Stimulated activated CD4-positive, alpha-beta T cell treated with anti-CD3 and anti-CD28 coated beads, Interleukin-2, amount 100 ng/mL, for 24 hours (primary cell): Measurements from ENCODE around the gene SDHC.
"Not testable (repeated sequence)": the region's sequence is repeated elsewhere in the genome, so short reads cannot be mapped to it uniquely, and the experiment has no call there.

Experiments used
- DNase-seq, 2 donors: peaks; one replicate each; pipeline ENCODE4 v3.0.0-alpha.2; 2020

SDHC gene

DNA sequence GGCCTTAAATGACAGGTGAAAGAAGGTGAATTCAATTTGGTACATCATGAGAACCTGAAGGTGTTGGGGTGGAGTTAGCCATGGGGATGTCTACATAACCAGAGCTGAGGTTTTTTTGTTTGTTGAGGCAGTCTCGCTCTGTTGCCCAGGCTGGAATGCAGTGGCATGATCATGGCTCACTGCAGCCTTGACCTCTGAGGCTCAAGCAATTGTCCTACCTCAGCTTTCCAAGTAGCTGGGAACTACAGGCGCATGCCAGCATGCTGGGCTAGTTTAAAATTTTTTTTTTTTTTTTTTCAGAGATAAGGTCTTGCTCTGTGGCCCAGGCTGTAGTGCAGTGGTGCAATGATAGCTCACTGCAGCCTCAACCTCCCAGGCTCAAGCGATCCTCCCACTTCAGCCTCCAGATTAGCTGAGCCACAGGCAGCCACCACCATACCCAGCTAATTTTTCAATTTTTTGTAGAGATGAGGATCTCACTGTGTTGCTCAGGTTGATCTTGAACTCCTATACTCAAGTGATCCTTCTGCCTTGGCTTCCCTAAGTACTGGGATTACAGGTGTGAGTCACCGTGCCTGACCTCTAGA is 2.5 kb upstream of the SDHC start:
- DNase-seq, result no peak

GRCh38 chr1:161313554-161314200 is 504 bp upstream of the SDHC start:
- no peak for DNase-seq

DNA sequence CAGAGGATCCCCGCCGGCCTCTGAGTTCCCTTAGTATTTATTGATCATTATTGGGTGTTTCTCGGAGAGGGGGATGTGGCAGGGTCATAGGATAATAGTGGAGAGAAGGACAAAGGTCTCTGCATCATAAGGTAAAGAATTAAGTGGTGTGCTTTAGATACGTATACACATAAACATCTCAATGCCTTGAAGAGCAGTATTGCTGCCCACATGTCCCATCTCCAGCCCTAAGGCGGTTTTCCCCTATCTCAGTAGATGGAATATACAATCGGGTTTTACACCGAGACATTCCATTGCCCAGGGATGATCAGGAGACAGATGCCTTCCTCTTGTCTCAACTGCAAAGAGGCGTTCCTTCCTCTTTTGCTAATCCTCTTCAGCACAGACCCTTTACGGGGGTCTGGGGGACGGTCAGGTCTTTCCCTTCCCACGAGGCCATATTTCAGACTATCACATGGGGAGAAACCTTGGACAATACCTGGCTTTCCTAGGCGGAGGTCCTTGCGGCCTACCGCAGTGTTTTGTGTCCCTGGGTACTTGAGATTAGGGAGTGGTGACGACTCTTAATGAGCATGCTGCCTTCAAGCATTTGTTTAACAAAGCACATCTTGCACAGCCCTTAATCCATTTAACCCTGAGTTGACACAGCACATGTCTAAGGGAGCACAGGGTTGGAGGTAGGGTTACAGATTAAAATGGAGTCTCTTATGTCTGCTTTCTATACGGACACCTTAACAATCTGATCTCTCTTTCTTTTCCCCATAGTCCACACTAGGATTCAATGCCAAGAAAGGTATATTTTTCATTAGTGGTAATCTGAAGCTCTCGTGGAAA is 1.9 kb downstream of the SDHC start:
- DNase-seq, result not testable (repeated sequence)

- no peak for DNase-seq
Measured at GRCh38 chr1:161324020-161324419, 9.8 kb downstream of the SDHC start.

GRCh38 chr1:161330346-161330745 is 16.2 kb downstream of the SDHC start:
- DNase-seq, result no peak

- DNase-seq, result no peak
Measured at GRCh38 chr1:161333166-161333565, 19.0 kb downstream of the SDHC start.

- no peak for DNase-seq
Measured at GRCh38 chr1:161335796-161336195, 21.6 kb downstream of the SDHC start.

GRCh38 chr1:161342177-161342576 is 28.0 kb downstream of the SDHC start:
- no peak for DNase-seq

DNA sequence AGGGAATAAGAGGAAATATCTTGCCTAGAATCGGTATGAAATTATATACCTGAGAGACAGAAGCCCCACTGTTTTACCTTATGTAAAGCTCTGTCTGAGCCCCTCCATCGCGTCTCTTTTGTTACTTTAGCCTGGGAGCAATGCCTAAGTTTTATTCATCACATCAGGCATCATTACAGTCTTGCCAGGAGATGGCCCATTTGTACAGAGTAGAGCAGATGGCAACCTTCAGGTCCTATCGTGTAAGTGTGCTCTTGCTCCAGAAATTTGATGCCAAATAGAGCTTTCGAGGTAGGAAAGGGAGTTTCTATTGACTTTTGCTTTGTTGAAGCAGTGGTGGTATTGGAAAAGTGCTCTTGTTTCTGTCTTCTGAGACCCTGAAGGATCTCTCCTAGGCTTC is 28.6 kb downstream of the SDHC start:
- DNase-seq, result no peak

DNA sequence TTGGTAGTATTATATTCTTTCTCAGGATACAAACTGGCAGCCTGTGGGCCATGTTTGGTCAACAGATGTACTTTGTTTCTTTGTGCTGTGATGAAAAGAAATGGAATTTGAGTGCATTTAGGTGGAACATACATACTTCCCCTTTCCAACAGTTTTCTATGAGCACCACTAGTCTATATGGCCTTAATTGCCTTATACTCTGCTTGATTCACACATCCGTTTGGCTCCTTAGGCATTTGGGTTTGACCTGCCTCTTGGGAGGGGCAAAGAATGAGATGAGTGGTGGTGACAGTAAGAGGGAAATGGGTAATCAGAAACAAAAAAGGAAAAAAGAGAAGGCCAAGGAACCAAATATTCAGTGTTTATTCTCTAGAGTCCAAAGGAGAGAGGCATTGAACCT is 36.5 kb downstream of the SDHC start:
- no peak for DNase-seq

GRCh38 chr1:161351482-161351881 is 37.3 kb downstream of the SDHC start:
- no peak for DNase-seq

GRCh38 chr1:161357073-161357472 is 42.9 kb downstream of the SDHC start:
- DNase-seq, result no peak

DNA sequence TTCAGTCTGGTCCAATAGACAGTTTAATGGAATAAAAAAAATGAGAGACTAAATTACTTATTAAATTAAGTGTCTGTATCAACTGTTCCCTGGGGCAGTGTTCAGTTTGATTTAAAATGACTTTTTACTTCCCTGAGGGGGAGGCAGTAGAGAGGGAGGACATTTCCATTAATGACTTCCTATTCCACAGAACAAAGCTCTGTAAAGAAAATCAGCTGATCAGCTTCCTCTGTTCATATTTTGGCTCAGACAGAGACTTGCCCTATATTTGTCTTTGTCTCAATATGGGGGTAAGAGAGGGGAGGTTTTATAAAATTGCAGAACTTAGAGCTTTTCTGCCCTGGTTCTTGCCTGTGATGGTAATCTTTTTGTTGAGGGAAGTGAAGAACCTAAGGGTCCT is 45.1 kb downstream of the SDHC start:
- no peak for DNase-seq

DNA sequence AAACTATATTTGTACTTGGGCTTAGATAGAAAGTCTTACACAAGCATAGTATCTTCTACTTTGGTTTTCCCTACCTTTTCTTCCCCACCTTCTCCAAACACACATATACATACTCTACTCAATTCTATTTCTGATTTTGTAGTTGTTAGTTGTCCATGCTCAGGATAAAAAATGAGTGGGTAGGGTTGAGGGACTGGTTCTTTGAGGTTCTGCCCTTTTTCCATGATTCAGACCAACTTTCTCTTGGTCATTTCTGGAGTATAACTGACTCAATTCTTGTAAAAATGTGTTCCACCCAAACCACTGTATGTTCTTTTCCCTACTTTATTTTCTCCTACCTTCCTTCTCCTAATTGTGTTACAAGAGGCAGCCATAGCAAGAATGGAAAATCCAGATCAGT is 50.2 kb downstream of the SDHC start:
- DNase-seq, result no peak

DNA sequence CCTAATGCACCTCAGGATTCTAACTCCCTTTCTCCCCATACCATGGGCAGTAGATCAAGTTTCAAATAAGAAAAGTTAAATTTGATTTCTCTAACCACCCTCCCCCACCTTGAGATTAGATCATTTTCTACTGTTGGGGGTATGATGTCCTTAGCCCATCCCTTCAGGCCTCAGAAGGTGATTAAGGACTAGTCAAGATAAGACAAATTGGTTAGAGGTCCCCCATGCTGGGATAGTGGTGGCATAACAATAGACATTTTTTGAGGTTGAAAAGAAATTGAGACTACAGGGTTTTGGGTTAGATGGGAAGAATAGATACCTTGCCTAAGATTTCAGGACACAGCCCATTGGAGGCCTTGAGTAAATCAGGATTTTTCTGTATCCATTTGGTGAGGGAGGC is 51.0 kb downstream of the SDHC start:
- no peak for DNase-seq

DNA sequence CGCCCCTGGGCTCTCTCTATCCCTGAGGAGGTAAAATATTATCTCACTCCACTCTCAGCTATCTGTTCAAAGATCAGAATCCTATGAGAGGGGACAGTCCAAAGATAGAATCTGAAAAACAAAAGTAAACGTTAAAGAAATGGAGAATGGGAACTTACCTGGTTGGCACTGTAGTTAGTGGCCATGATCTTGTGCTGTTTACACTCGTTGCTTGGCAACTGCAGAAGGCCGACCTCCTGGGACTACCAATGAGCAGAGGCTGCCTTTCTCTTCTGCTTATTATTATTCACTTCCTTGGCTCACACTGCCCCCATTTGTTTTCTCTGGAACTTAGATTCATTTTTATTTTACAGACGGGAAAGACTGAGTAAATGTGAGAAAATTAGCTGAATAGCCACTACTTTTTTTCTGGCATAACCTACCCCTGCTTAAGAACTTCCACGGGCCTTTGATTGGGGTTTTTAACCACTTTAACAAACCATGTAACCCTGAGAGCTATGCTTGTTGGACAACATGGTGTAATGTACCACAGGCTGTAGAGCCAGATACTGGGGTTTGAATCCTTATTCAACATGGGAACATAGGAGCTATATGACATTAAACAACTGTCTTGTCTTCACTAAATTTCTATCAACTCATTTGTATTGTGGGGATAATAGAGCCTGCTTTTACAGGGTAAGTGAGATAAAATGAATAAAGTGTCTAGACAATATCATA is 53.7 kb downstream of the SDHC start, which contains the start of gene CFAP126:
CFAP126 (minus strand) TSS at position 193 of the 717 bp plus-strand sequence; CDS start at position 185, 8 bp downstream.
- peak; percentile 24 to 29 for DNase-seq

DNA sequence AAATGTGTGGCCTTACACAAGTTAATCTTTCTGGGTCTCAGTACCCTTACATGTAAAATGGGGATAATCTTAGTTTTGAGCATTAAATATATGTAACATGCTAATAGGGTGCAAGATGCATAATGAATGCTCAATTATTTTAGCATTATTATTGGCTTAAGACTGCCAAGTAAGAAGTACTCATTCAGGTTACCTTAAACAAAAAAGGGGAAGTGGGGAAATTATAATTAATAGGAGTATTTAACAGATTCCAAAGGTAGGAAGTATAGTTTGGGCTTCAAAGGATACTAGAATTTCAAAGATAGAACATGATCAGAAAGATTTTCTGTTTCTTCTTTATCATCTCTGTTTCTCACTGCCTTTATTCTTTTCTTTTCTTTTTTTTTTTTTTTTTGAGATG is 59.3 kb downstream of the SDHC start:
- DNase-seq, result no peak

DNA sequence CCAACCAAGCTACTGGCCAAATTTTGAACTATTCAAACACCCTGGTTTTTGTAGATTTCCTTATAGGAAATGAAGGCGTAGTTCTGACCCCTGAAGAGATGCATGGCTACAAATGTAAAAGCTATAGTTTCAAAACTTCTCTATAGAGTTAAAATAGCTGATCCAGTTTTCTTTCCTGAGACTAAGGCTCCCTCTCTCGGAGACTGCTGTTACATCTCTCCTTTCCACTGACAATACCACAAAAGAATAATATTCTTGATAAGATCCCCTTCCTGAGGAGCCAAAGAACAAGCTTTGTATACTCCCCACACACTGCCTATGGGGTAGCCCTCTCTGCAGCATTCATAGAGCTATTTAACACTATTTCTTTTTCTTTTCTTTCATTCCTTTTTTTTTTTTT is 60.2 kb downstream of the SDHC start:
- DNase-seq, result no peak

DNA sequence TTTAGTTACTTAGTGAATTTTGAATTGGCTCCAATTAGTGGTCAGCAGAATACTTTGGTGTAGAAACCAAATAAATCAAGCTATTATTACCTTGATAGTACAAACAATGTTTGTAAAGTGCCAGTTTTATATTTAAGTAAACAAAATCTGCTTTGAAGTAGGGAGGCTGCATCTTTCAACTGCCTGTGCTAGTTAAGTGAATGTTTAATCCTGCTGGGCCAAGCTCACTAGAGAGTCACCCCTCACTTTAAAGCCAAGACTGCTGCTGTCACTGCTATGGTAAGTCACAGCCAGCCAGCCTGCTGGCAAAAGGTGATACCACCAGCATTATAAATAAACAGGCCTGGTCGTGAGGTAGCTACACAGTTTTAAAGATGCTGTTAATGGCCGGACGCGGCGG is 63.8 kb downstream of the SDHC start:
- DNase-seq, result no peak

DNA sequence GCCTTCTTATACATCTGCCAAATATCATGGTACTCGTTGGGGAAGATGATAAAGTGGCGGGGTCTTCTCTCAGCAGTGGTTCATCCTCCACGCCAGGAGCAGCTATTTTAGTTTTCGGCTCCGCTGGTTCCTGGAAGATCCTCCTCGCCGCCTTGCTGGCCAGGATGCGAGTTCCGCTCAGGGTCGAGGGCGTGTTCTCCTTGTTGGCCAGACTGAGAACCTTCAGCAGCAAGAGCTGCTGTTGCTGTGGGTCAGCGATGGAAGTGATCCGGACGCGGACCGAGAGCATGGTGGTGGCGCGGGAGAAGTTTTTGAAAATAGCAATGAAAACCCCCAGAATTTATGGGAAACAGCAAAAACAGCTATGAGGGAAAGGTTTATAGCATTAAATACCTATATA is 64.9 kb downstream of the SDHC start:
- no peak for DNase-seq

DNA sequence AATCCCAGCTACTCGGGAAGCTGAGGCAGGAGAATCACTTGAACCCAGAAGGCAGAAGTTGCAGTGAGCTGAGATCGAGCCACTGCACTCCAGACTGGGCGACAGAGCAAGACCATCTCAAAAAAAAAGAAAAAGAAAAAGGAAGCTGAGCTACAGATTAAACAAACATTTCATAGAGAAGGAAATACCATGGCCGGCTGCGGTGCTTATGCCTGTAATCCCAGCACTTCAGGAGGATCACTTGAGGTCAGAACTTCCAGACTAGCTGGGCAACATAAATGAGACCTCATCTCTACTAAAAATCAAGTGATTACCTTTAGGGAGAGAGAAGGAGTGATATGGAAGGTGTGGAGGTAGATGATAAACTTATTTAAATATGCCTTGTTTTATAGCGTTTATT is 67.5 kb downstream of the SDHC start:
- DNase-seq, result no peak

DNA sequence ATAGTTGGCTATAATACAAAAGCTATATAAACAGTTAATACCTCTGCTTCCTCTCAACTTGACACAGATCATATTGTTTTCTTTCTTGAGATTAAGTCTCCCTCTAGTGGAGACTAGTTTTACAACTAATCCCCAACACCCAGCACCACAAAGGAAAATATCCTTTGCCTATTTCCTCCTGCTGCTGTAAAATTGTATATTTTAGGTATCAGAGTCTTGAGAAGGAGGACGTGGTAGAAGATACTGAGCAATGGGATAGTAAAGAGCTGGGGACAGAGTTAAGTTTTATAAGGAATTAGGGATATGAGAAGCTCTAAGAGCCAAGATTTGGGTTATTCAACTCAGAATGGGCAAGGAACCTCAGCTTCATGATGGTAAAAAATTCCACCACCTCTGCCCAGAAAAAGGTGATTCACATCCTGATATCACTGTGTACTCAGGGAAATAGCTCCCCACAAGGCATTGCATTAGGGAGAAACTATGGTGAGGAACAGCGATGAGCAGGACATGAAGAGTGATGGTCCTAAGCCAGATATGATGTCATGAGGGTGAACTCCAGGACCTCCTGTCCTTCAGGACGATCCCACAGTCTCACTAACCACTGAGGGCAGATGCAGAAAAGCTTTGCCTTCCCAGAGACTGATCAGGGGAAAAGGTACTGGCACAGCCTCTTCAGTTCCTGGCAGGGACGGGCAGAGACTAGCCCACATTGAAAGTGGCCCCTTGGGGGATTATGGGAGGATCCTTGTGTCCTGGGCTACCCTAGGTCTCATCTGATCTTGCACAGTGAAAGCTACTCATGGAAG is 68.2 kb downstream of the SDHC start:
- DNase-seq, result no peak

GRCh38 chr1:161388639-161389038 is 74.5 kb downstream of the SDHC start:
- no peak for DNase-seq
